OCI-LY7 (cell line): ENCODE data around the gene CMTM4. TPM values are rescaled to one million over a fixed set of nuclear protein-coding genes. Genes with fewer than 3 reads are reported as not detected.
"Not testable (repeated sequence)": the region's sequence is repeated elsewhere in the genome, so short reads cannot be mapped to it uniquely, and the experiment has no call there.

Source experiments
- BruUV-seq: library from RNA; stranded (reverse); fragments of 400-500 nt; replicated peaks from 2 replicates; lab custom pipeline; 2021; lab: Mats Ljungman, UMichigan
- CTCF ChIA-PET: fragments of 300-600 bp; sonication (Branson Sonifier 250); formaldehyde crosslinking; loops from one replicate; lab custom pipeline; 2022; ENCODE audit warnings: antibody characterized with exemption; ENCODE audit not compliant: unreplicated experiment; lab: Charles Lee
- POLR2A ChIA-PET: fragments of 300-600 bp; sonication (Branson Sonifier 250); formaldehyde crosslinking; loops from one replicate; lab custom pipeline; 2022; ENCODE audit warnings: antibody characterized with exemption; lab: Charles Lee
- DNase-seq: peaks from one replicate; pipeline ENCODE4 v3.0.0-alpha.2; 2015; ENCODE audit warnings: low spot score
- H2AFZ ChIP-seq: fragments of 200-600 bp; sonication (generic), shearing (Covaris generic); 2 replicates; pipeline ENCODE4 v1.6.1; 2014; ENCODE audit warnings: mild to moderate bottlenecking, antibody characterized with exemption, low read length, moderate library complexity
- H3K27ac ChIP-seq: fragments of 200-600 bp; sonication (generic); 2 replicates; pipeline ENCODE4 v1.5.1; 2014; ENCODE audit warnings: mixed run types, low read depth, mild to moderate bottlenecking, moderate library complexity, low read length, inconsistent platforms; ENCODE audit not compliant: poor library complexity, severe bottlenecking
- H3K36me3 ChIP-seq: fragments of 200-600 bp; sonication (generic); 2 replicates; pipeline ENCODE4 v1.6.1; 2014; ENCODE audit warnings: mild to moderate bottlenecking, antibody characterized with exemption, low read length, moderate library complexity, mixed read lengths; ENCODE audit not compliant: insufficient read depth
- H3K4me1 ChIP-seq: fragments of 200-600 bp; sonication (generic); 2 replicates; pipeline ENCODE4 v1.5.1; 2014; ENCODE audit warnings: mild to moderate bottlenecking, low read length; ENCODE audit not compliant: insufficient read depth, poor library complexity, severe bottlenecking
- H3K4me2 ChIP-seq: fragments of 200-600 bp; sonication (generic); 2 replicates; pipeline ENCODE4 v1.6.1; 2014; ENCODE audit warnings: mild to moderate bottlenecking, low read length
- H3K4me3 ChIP-seq: fragments of 200-600 bp; sonication (generic); 2 replicates; pipeline ENCODE4 v1.5.1; 2014; ENCODE audit warnings: mild to moderate bottlenecking, low read depth, low read length; ENCODE audit not compliant: poor library complexity, severe bottlenecking
- H3K79me2 ChIP-seq: fragments of 200-600 bp; sonication (generic); 2 replicates; pipeline ENCODE4 v1.6.1; 2016; ENCODE audit warnings: low read depth, mild to moderate bottlenecking, low read length, moderate library complexity, mixed read lengths; ENCODE audit not compliant: insufficient read depth
- H3K9me2 ChIP-seq: fragments of 200-600 bp; sonication (generic); 2 replicates; pipeline ENCODE4 v1.6.1; 2016; ENCODE audit warnings: mild to moderate bottlenecking, low read length, mixed read lengths; ENCODE audit not compliant: insufficient read depth
- H3K9me3 ChIP-seq: fragments of 200-600 bp; sonication (generic); 2 replicates; pipeline ENCODE4 v1.6.1; 2014; ENCODE audit warnings: mild to moderate bottlenecking, mixed run types, low read length, mixed read lengths
- H4K20me1 ChIP-seq: fragments of 200-600 bp; sonication (generic); 2 replicates; pipeline ENCODE4 v1.6.1; 2014; ENCODE audit warnings: mild to moderate bottlenecking, antibody characterized with exemption, low read length, moderate library complexity, mixed read lengths; ENCODE audit not compliant: insufficient read depth
- CTCF ChIP-seq: fragments of 200-600 bp; sonication (generic); conservative IDR thresholded peaks from 2 replicates; pipeline ENCODE4 v1.5.1; 2014; ENCODE audit warnings: mild to moderate bottlenecking, antibody characterized with exemption, low read length, moderate library complexity, mixed read lengths
- EZH2phosphoT487 ChIP-seq: fragments of 200-600 bp; sonication (generic); IDR thresholded peaks from 2 replicates; pipeline ENCODE4 v1.6.1; 2018; ENCODE audit warnings: low read depth, borderline replicate concordance, mild to moderate bottlenecking, mixed run types, antibody characterized with exemption, low read length, moderate library complexity, mixed read lengths
- intact Hi-C: fragments of 100-400 bp; cut with micrococcal nuclease; formaldehyde crosslinking; loops from one replicate; pipeline ENCODE4 v1.10.0; 2022; ENCODE audit not compliant: unreplicated experiment
- total RNA-seq, 2 experiments: library from RNA; depleted of rRNA in 1 of 2; stranded (reverse); fragments of >200 nt in 1 of 2; shearing (Covaris generic) in 1 of 2; gene quantifications; 2 replicates each; pipeline ENCODE4 v1.2.3, GENCODE V29; 2014 to 2022

The CMTM4 gene
- total RNA-seq, 2 experiments from 2014 or later: 0.03 to 1.3 TPM

DNA sequence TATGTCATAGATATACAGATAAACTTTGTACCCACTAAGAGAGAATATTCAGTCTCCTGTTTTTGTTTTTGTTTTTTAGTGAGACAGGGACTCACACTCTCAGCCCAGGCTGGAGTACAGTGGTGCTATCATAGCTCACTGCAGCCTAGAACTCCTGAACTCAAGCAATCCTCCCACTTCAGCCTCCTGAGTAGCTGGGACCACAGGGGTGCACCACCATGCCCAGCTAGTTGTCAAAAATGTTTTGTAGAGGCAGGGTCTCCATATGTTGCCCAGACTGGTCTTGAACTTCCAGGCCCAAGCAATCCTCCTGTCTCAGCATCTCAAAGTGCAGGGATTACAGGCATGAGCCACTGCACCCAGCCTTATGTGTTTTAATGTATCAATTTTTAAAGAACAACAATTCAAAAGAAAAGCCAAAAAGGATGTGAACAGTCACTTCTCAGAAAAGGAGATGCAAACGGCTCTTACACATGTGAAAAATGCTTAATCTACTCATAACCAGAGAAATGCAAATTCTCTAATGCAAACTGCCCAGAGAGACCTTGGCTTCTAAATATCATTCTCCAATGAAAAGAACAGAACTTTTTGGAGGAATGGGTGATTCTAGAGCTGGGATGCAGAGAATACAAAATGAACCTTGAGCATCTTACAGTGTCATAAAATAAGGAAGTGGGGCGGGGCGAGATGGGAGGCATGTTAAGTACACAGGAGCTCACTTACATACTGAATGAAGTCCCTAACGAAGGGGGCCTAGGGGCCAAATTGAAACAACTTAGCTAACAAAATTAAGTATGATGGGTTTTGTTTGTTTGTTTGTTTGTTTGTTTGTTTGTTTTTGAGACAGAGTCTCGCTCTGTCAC lies 99.3 kb downstream of the CMTM4 start:
- no peaks in the 10 kb centered on the region for H3K9me2 ChIP-seq
- no peak for TF ChIP-seq CTCF
- TF ChIP-seq EZH2phosphoT487: no peak
- peaks cover 7% of the 10 kb centered on the region for H3K4me1 ChIP-seq
- H3K4me2 ChIP-seq: no peak overlapping the region
- DNase-seq: no peak
- CTCF ChIA-PET: no interaction called here
- POLR2A ChIA-PET: interaction anchor here (0.6 kb wide), 1 partner anchor 72 kb away, joined by 3 read pairs; no protein-coding TSS in a partner anchor
- no peak overlapping the region for H3K27ac ChIP-seq
- intact Hi-C loops: no loop called here
- H3K79me2 ChIP-seq: no peaks in the 10 kb centered on the region
- no peaks in the 10 kb centered on the region for H4K20me1 ChIP-seq
- H3K36me3 ChIP-seq: no peaks in the 10 kb centered on the region
- no peak overlapping the region for H2AFZ ChIP-seq
- BruUV-seq: no TSS peak
- H3K4me3 ChIP-seq: no peak overlapping the region
- peaks cover 15% of the 10 kb centered on the region; the same call in 1 of the 2 replicates for H3K9me3 ChIP-seq

- not testable (repeated sequence) for BruUV-seq
Observed at GRCh38 chr16:66596559-66596958, 100.0 kb downstream of the CMTM4 start.

GRCh38 chr16:66594739-66595138 lies 101.8 kb downstream of the CMTM4 start:
- H3K4me1 ChIP-seq: peaks cover 12% of the 10 kb centered on the region
- no peaks in the 10 kb centered on the region for H3K9me3 ChIP-seq
- H4K20me1 ChIP-seq: no peaks in the 10 kb centered on the region
- no peak for TF ChIP-seq CTCF
- no peak for TF ChIP-seq EZH2phosphoT487
- H3K79me2 ChIP-seq: no peaks in the 10 kb centered on the region
- no peak overlapping the region for H3K4me2 ChIP-seq
- CTCF ChIA-PET: no interaction called here
- no TSS peak for BruUV-seq
- no peak overlapping the region for H2AFZ ChIP-seq
- POLR2A ChIA-PET: interaction anchor here (0.5 to 1.9 kb wide), 3 partner anchors 9 to 118 kb away, joined by 3 to 12 read pairs (median 3); no protein-coding TSS in a partner anchor
- no peak for DNase-seq
- intact Hi-C loops: no loop called here
- no peak overlapping the region for H3K4me3 ChIP-seq
- no peaks in the 10 kb centered on the region for H3K36me3 ChIP-seq
- no peaks in the 10 kb centered on the region for H3K9me2 ChIP-seq
- no peak overlapping the region for H3K27ac ChIP-seq

More at GRCh38 chr16:66596559-66596958, 100.0 kb downstream of the CMTM4 start:
- intact Hi-C loops, H3K4me1 ChIP-seq, H3K9me2 ChIP-seq, H3K4me2 ChIP-seq, H3K27ac ChIP-seq, H3K79me2 ChIP-seq, H3K36me3 ChIP-seq, H2AFZ ChIP-seq, CTCF ChIA-PET, H3K4me3 ChIP-seq, H4K20me1 ChIP-seq, DNase-seq: not testable (repeated sequence)
- peaks cover 12% of the 10 kb centered on the region; the same call in 1 of the 2 replicates for H3K9me3 ChIP-seq
- POLR2A ChIA-PET: interaction anchor here (0.6 kb wide), 1 partner anchor 71 kb away, joined by 3 read pairs; no protein-coding TSS in a partner anchor
